HK-2 (cell line): ENCODE measurements around the gene TANC1.

Source experiments
- DNase-seq: peaks from one replicate; pipeline ENCODE4 v3.0.0-alpha.2; 2018; ENCODE audit not compliant: unreplicated experiment

The TANC1 gene

GRCh38 chr2:159266554-159266953, 298.1 kb downstream of the TANC1 start:
- no peak for DNase-seq

GRCh38 chr2:159267921-159268320, 299.5 kb downstream of the TANC1 start:
- no peak for DNase-seq

GRCh38 chr2:159270744-159271379, 302.4 kb downstream of the TANC1 start:
- DNase-seq = no peak

GRCh38 chr2:159272156-159272555, 303.7 kb downstream of the TANC1 start:
- no peak for DNase-seq

- no peak for DNase-seq
Observed at GRCh38 chr2:159275111-159275510, 306.7 kb downstream of the TANC1 start.

- DNase-seq = no peak
Observed at GRCh38 chr2:159279700-159280099, 311.3 kb downstream of the TANC1 start.

GRCh38 chr2:159281002-159281401, 312.6 kb downstream of the TANC1 start:
- DNase-seq = no peak
